GM18873 (cell line): ENCODE measurements around the gene CDH22.

Experiments
- ATAC-seq: cut with Tn5 transposase; IDR thresholded peaks from one replicate; pipeline ENCODE4 v1.9.1; 2021; ENCODE audit warnings: mild to moderate bottlenecking, moderate library complexity, moderate number of reproducible peaks; ENCODE audit not compliant: unreplicated experiment, low FRiP score

The CDH22 gene

GRCh38 chr20:46130534-46130933 is 177.8 kb downstream of the CDH22 start:
- ATAC-seq = no peak

- no peak for ATAC-seq
These were observed 178.3 kb downstream of the CDH22 start for GRCh38 chr20:46129955-46130481.

GRCh38 chr20:46128310-46129151 is 179.8 kb downstream of the CDH22 start:
- no peak for ATAC-seq

DNA sequence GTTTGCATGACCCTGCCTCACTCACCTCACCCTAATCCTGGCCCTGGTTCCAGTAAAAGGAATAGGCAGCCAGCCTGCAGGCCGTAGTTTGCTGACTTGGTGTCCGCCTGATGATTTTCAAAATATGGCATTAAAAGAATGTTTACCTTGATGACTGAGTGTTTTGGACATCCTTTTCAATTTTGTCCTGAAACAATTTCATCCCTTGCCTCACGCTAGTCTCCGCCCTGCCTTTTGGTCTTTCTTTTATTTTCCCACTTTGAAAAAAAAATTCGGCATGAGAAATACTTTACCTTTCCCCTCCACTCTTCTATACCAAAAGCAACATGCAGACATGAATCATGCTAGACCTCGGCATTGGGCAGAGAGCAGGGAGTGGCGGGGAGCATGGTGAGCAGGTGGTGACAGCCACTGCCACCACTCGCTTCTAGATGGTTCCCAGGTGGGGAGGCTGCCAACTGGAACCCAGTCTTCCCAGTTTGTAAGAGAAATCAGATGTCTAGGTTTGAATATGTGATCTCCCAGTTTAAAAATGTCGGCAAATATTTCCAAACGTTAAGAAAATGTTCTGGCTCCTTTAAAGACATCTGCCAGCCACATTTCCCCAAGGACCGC is 180.8 kb downstream of the CDH22 start:
- ATAC-seq = no peak

- ATAC-seq = no peak
These were observed 181.8 kb downstream of the CDH22 start for GRCh38 chr20:46126440-46127056.
